H4 (cell line): ENCODE measurements around the gene IFNW1. TPM values are rescaled to one million over a fixed set of nuclear protein-coding genes. Genes with fewer than 3 reads are reported as not detected.
"Not testable (repeated sequence)": the region's sequence is repeated elsewhere in the genome, so short reads cannot be mapped to it uniquely, and the experiment has no call there.

Source experiments
- DNase-seq: peaks from one replicate; pipeline ENCODE4 v3.0.0-alpha.2; 2015; ENCODE audit warnings: low spot score
- total RNA-seq: library from RNA; depleted of rRNA; stranded (reverse); fragments of >200 nt; shearing (Covaris generic); gene quantifications from 2 replicates; pipeline ENCODE4 v1.2.3, GENCODE V29; 2014; rRNA removed

The IFNW1 gene
- total RNA-seq: not detected in 2 replicates

GRCh38 chr9:21141427-21141882, at the start of gene IFNW1:
IFNW1 (minus strand) TSS chr9:21141832; CDS start chr9:21141570, 262 bp downstream.
- DNase-seq: no peak

- DNase-seq: not testable (repeated sequence)
Observed at GRCh38 chr9:21187487-21187886, 45.9 kb upstream of the IFNW1 start, which contains the start of gene IFNA4. IFNA4 (minus strand) TSS chr9:21187587; CDS start chr9:21187531, 56 bp downstream.

DNA sequence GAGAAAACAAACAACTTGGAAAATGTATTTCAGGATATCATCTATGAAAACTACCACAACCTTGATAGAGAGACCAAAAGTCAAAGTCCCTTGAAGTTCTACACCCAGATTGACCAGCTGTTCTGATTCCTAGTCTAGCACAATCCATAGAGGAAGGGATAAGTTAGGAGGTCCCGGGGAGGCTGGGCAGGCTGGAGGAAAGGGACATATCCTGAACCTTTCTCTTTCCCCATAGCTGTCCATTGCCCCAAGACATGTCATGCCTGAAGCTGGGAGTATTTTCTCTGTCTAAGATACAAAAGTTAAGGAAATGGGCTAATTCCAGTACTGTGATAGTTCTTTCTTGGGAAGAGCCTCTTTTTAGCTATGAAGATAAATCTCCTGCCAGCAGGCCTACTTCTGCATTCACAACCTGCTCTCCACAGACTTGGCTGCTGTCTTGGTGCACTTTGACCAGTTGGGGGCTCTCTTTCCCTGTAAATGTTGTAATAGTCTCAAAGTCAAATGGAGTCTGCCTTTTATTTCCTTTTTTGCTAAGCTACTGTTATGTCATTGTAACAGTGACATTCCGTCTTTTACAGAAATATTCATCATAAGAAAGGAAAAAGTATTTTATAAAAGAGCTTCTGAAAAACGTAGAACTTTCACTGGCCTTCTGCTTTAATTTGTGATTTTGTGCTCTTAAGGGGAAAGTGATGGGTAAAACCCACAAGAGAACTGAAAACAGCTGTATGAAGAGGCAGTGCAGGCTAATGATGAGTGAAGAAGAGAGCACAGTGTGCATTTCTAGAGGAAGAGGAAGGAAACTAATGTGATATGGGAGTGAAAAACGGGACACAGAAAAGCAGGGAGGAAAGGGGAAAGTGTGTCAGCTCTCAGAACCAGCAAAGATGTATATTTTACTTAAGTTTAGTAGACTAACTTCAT, 41.4 kb upstream of the IFNW1 start:
- not testable (repeated sequence) for DNase-seq

DNA sequence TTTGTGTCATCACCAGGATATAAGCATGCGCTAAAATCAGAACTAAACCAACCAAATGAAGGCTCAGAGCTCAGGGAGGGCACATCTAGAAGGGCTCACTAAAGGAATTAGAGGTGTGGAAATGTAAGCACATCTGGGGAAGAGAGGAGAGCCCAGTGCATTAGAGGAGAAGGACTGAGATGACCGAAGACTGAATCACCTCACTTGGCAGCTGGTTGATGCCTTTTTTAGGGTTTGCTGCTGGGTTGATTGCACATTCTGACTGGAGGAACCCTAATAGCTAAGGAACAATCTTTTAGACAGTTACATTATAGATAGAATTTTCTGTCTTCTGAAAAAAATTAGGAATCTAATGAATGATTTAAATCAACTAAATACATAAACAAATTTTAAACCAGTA, 33.0 kb upstream of the IFNW1 start:
- DNase-seq: no peak

DNA sequence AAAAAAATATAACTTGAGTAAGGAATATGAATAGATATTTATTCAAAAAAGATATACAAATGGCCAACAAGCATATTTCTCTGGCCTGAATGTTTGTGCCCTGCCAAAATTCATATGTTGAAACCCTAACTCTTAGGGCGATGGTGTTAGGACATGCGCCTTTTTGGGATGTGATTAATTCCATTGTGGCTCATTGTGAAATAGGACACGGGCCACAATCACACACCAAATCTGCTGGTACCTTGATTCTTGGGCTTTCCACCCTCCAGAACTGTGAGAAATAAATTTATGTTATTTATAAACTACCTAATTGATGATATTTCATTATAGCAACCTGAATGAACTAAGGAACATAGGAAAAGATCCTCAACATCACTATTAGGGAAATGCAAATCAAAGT, 30.5 kb upstream of the IFNW1 start:
- DNase-seq: no peak

DNA sequence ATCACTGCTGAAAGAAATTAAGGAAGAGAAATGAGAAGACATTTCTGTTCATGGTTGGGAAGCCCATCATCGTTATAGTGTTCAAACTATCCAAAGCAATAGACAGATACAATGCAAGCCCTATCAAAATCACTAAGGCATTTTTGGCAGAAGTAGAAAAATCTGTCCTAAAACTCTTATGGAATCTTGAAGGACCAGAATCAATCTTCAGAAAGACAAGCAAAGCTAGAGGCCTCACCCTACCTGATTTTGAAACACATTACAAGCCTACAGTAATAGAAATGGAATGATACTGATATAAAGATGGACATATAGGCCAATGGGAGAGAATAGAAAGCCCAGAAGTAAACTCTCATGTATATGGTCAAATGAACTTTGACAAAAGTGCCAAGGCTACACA, 29.7 kb upstream of the IFNW1 start:
- DNase-seq: no peak

DNA sequence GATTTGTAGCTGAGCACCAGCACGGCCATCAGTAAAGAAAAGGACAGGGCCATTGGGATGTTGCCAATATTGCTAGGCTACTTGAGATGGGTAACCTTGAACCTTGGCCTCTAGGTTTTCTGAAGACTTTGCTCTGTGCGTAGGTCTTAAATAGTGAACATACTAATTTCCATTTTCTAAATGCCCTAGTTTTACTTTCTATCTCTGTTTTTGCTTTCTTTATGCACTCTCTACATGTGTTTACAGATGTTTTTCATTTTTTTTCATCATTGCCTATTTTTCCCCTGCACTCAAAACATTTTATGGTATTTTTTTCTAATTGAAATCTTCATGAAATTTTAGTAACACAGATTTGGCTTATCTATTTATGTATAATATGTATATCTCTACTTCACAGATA, 24.9 kb upstream of the IFNW1 start, which contains the start of gene IFNA21:
TSS of gene IFNA21 (minus strand) at position 101 of the 400 bp plus-strand sequence. CDS start at position 53, 48 bp downstream.
- DNase-seq: not testable (repeated sequence)

DNA sequence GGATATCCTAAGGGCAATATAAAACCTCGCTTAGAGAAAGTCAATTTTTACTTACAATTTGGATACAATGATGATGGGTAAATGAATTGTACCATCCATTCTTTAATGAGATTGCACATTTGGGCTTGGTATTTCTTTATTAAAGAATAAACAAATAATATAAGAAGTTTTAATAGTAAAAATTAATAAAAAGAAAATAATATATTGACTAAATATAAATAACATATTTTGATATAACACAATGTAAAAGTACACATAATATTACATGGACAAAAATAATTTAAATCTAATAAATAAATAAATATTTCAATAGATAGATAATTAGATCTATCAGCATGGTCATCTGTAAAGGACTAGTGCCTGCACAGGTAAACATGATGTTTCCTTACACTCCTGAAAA, 23.9 kb upstream of the IFNW1 start:
- DNase-seq: no peak

- DNase-seq: peak; percentile 11
Observed at GRCh38 chr9:21160178-21160577, 18.5 kb upstream of the IFNW1 start.

DNA sequence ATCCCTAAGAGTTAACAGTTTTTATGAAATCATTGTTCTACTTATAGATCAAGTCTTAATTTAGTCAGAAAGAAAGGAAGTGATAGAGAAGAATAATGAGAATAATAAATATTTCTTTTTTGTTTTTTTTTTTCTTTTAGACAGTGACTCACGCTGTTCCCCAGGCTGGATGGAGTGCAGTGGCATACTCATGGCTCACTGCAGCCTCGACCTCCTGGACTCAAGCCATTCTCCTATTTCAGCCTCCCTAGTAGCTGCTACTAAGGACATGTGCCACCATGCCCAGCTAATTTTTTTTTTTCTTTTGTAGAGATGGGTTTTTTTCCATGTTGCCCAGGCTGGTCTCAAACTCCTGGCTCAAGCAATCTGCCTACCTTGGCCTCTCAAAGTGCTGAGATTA, 13.9 kb upstream of the IFNW1 start:
- DNase-seq: peak; percentile 2

DNA sequence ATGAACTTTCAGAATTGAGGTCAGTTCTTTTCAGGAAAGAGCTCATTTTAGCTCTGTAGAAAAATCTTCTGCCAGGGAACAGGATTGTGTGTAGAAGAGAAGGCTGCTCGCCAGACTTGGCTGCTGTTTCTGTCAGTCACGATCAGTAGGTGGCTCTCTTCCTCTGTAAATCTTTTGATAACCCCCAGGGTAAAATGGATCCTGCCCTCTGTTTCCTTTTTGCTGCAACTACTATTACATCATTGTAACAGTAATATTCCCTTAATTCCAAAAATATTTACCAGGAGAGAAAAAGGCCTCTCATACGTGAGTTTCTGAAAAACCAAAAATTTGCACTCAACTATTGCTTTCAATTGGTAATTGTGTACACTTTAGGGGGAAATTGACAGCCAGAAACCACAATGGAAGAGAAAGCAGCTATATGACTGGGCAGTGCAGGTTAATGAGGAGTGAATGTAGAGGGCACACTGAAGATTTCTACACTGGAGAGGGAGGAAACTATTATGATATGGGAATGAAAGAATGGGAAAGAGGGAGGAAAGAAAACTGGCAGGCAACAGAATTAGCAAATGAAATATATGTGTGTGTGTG, 12.5 kb upstream of the IFNW1 start:
- DNase-seq: no peak

DNA sequence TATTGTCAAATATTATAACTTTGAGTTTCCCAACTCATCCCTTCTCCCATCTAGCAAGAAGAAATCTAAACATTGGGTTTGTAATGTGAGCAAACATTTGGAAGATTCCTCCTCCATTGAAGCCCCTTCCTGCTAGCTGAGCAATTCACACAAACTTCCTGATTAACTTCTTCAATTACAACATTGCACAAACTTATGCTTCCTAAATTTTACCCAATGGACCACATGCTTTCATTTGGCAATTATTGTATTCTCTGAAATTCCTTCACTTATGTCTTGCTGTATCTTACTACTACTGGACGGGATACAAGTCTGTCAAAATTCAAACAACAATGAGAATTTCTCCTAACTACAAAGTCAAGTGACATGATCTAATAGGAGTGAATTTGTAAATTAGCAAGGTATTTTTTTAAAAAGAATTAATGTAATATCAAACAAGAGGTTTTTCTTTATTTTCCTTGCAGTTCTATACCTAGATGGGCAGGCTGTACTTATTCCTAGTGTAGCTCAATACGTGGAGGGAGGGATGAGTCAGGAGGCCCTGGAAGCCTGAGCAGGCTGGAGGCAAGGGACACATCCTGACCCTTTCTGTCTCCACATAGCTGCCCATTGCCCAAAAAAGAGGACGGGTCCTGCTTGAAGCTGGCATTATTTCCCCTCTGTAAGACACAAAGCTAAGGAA, 11.8 kb upstream of the IFNW1 start:
- DNase-seq: no peak

- DNase-seq: no peak
Observed at GRCh38 chr9:21144603-21145002, 3.0 kb upstream of the IFNW1 start.

GRCh38 chr9:21137020-21137419, 4.6 kb downstream of the IFNW1 start:
- no peak for DNase-seq

DNA sequence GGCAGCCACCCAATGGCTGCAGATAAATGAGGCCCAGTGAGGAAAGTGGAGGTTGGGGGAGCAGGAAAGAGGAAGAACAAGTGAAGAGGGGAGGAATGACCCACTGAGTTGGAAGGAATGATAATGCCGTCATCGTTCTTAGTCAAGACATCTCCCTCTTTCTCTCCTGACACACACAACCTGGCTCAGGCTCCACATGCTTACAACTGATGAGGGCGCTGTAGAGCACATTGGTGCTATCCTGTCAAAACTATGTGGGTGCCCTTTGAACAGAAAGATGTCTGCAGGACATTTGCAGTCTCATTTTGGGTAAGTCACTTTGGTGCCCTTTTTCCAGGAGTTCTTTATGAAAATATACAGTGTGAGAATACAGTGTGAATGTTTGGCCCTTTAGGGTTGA, 5.9 kb downstream of the IFNW1 start:
- no peak for DNase-seq

DNA sequence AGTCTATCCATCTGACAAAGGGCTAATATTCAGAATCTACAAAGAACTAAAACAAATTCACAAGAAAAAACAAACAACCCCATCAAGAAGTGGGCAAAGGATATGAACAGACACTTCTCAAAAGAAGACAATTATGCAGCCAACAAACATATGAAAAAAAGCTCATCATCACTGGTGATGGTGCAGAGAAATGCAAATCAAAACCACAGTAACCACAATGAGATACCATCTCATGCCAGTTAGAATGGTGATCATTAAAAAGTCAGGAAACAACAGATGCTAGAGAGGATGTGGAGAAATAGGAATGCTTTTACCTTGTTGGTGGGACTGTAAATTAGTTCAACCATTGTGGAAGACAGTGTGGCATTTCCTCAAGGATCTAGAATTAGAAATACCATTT, 13.4 kb downstream of the IFNW1 start:
- DNase-seq: not testable (repeated sequence)

DNA sequence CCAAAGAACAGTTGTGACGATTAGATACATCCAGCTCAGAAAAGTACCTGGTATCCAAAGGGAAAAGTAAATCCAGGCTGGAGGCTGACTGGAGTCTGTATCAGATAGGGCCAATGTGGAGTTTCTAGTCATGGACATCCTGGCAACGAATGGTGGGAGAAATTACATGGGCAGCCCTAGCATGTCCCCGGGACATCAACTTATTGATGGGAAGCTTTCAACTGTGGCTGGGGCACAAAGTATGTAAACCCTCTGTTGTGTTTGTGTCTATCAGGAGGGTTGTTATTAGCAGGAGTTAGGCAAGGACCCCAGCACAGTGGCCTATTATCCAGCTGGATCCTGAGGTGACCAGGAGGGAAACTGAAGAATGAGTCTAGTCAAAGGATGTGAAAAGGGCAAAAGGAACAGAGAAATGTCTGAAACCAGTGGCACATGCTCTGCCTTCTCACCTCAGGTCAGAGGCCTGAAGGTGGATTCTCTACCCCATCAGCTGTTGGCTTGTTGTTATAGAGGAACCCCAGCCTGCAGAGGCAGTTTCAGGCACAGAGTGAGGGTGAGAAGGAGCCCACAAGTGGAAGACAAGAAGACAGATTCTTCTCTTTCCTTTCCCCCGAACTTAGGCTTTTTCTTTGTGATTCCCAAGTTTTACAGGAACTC, 19.9 kb downstream of the IFNW1 start:
- no peak for DNase-seq

DNA sequence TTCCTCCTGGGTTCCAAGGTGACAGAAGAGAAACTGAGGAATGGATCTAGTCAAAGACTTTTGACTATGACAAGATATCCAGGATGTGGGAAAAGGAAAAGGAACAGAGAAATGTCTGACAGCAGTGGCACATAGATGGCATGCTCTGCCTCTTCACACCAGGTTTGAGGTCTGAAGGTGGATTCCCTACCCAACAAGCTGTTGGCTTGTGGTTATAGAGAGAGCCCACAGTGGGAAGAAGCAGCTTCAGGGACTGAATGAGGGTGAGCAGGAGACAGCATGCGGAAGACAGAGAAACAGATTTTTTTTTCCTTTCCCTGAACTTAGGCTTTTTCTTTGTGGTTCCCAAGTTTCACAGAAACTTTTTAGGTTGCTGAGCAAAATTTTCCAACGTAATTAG, 20.6 kb downstream of the IFNW1 start:
- no peak for DNase-seq

GRCh38 chr9:21119093-21119770, 22.4 kb downstream of the IFNW1 start:
- DNase-seq: no peak

GRCh38 chr9:21114311-21114710, 27.3 kb downstream of the IFNW1 start:
- no peak for DNase-seq
